GM12878 (cell line): ENCODE data around the gene REV3L. TPM values are rescaled to one million over a fixed set of nuclear protein-coding genes. Genes with fewer than 3 reads are reported as not detected.
"Not testable (repeated sequence)": the region's sequence is repeated elsewhere in the genome, so short reads cannot be mapped to it uniquely, and the experiment has no call there.

Source experiments
- ATAC-seq: fragments of 200-7000 bp; cut with Tn5 transposase; 3 replicates; pipeline ENCODE4 v1.9.1; 2020; ENCODE audit warnings: mild to moderate bottlenecking, moderate library complexity
- BruUV-seq: library from RNA; stranded (reverse); fragments of 400-500 nt; replicated peaks from 2 replicates; lab custom pipeline; 2021; lab: Mats Ljungman, UMichigan
- CTCF ChIA-PET: fragments of 300-600 bp; sonication (Branson Sonifier 250); formaldehyde crosslinking; extraction: SDS; loops from one replicate; lab custom pipeline; 2021; ENCODE audit warnings: inconsistent platforms; lab: Yijun Ruan, JAX
- POLR2A ChIA-PET: fragments of 350-600 bp; formaldehyde crosslinking; extraction: SDS; loops from one replicate; lab custom pipeline; 2021; ENCODE audit warnings: inconsistent platforms; lab: Charles Lee
- RAD21 ChIA-PET: fragments of 300-600 bp; sonication (Branson Sonifier 250); formaldehyde crosslinking; loops from one replicate; lab custom pipeline; 2023; ENCODE audit warnings: antibody characterized with exemption; ENCODE audit not compliant: unreplicated experiment; lab: Charles Lee
- SMC1A ChIA-PET: fragments of 300-600 bp; sonication (Branson Sonifier 250); formaldehyde crosslinking; loops from one replicate; lab custom pipeline; 2023; ENCODE audit not compliant: unreplicated experiment, uncharacterized antibody; lab: Charles Lee
- DNase-seq: peaks from one replicate; pipeline ENCODE4 v3.0.0-alpha.2; 2011; ENCODE audit warnings: low read depth, low spot score
- FAIRE-seq: peaks from 3 replicates; lab custom pipeline; 2011; peaks lifted over from hg19 to GRCh38; lab: Jason Lieb, UNC
- H2AFZ ChIP-seq: 2 replicates; pipeline ENCODE4 v1.6.0; 2011; ENCODE audit warnings: low read depth, low read length, control low read depth; ENCODE audit not compliant: control insufficient read depth
- H3K27ac ChIP-seq: 2 replicates; pipeline ENCODE4 v1.5.1; 2011; ENCODE audit warnings: control low read depth; ENCODE audit not compliant: control insufficient read depth, insufficient read depth
- H3K27me3 ChIP-seq, 2 experiments: replicated peaks in 1 of 2; 2 replicates each; pipeline versions ENCODE4 v1.6.0 to v1.6.1; 2011; ENCODE audit warnings: low read length in 1 of 2; ENCODE audit not compliant: control insufficient read depth in 2 of 2, insufficient read depth in 2 of 2
- H3K36me3 ChIP-seq, 2 experiments: 2 replicates each; pipeline ENCODE4 v1.5.1; 2011; ENCODE audit warnings: low read length in 1 of 2; ENCODE audit not compliant: control insufficient read depth in 2 of 2, insufficient read depth in 2 of 2
- H3K4me1 ChIP-seq: 2 replicates; pipeline ENCODE4 v1.6.1; 2011; ENCODE audit warnings: mild to moderate bottlenecking, low read length, moderate library complexity, mixed read lengths; ENCODE audit not compliant: control insufficient read depth, insufficient read depth
- H3K4me2 ChIP-seq: 2 replicates; pipeline ENCODE4 v1.6.0; 2011; ENCODE audit warnings: control low read depth; ENCODE audit not compliant: control insufficient read depth, insufficient read depth
- H3K4me3 ChIP-seq: fragments of 200-600 bp; sonication (generic); 2 replicates; pipeline ENCODE4 v1.5.1; 2016
- H3K79me2 ChIP-seq: 2 replicates; pipeline ENCODE4 v1.6.0; 2011; ENCODE audit warnings: low read length; ENCODE audit not compliant: control insufficient read depth, insufficient read depth
- H3K9ac ChIP-seq: 2 replicates; pipeline ENCODE4 v1.8.0; 2011; ENCODE audit warnings: low read length, control low read depth, mixed read lengths; ENCODE audit not compliant: control insufficient read depth, insufficient read depth
- H3K9me3 ChIP-seq: replicated peaks from 3 replicates; pipeline ENCODE4 v1.5.1; 2011; ENCODE audit warnings: mild to moderate bottlenecking, low read length; ENCODE audit not compliant: control insufficient read depth, insufficient read depth
- H4K20me1 ChIP-seq: 2 replicates; pipeline ENCODE4 v1.6.0; 2011; ENCODE audit not compliant: control insufficient read depth, insufficient read depth
- CEBPB ChIP-seq, 2 experiments: fragments of 150-350 bp in 1 of 2; IDR thresholded peaks; 2 replicates each; pipeline ENCODE4 v1.6.1; 2012 to 2014; ENCODE audit warnings: low read depth in 2 of 2, low read length in 2 of 2, borderline replicate concordance in 1 of 2, inconsistent platforms in 1 of 2
- MYB ChIP-seq: fragments of 150-350 bp; IDR thresholded peaks from 2 replicates; pipeline ENCODE4 v1.6.1; 2014; ENCODE audit warnings: mild to moderate bottlenecking, low read depth, low read length, borderline replicate concordance
- POU2F2 ChIP-seq: IDR thresholded peaks from 3 replicates; pipeline ENCODE4 v1.6.1; 2011; ENCODE audit warnings: low read depth, mild to moderate bottlenecking, low read length, borderline replicate concordance
- WGBS: methylation state at CpG from one replicate; pipeline ENCODE4 v1.1.6; 2016; ENCODE audit warnings: low lambda C conversion rate; ENCODE audit not compliant: insufficient replicate concordance, insufficient coverage; ENCODE audit errors: missing lambda C conversion rate; 5-methylcytosine and 5-hydroxymethylcytosine counted together
- in situ Hi-C: fragments of 300-500 bp; cut with MboI; formaldehyde crosslinking; loops from 9 replicates; pipeline ENCODE4 v1.14.3; 2018; ENCODE audit warnings: mixed read lengths
- intact Hi-C: fragments of 100-400 bp; cut with micrococcal nuclease; formaldehyde crosslinking; loops from one replicate; pipeline ENCODE4 v1.14.2; 2022; ENCODE audit not compliant: unreplicated experiment
- polyA plus RNA-seq, 11 experiments: library from polyadenylated mRNA; depleted of rRNA in 4 of 11; unstranded in 6 of 11; stranded (reverse) in 5 of 11; fragments of >200 nt; fragmentation: Nextera tagmentation in 4 of 11; fragmentation: Illumina TruSeq in 1 of 11; extraction: Ambion mirVana in 4 of 11; extraction: Trizol in 1 of 11; gene quantifications; 1 replicate in 1 of 11; 2 replicates in 10 of 11; pipeline versions ENCODE4 v1.2.1 to v1.2.3, GENCODE V29; 2011 to 2016; ENCODE audit warnings: inconsistent platforms in 2 of 11, missing spikeins in 2 of 11, low read depth in 1 of 11
- total RNA-seq, 4 experiments: library from RNA; depleted of rRNA in 3 of 4; stranded (reverse); fragments of >200 nt in 3 of 4; fragmentation: Illumina TruSeq in 1 of 4; extraction: Trizol in 1 of 4; gene quantifications; 2 replicates each; pipeline versions ENCODE4 v1.2.1 to v1.2.3, GENCODE V29; 2013 to 2021
- TF ChIP-seq, protein P1 (sequence below): fragments of 450-650 bp; IDR thresholded peaks from 2 replicates; pipeline ENCODE4 v1.6.1; 2017; ENCODE audit warnings: mild to moderate bottlenecking

Gene REV3L
- total and polyA plus RNA-seq, 10 of the 15 experiments (the other 5 are each of a cell fraction or from before 2014, with no cell fraction given), result 7.6 to 33.6 (median 21.5) TPM

DNA sequence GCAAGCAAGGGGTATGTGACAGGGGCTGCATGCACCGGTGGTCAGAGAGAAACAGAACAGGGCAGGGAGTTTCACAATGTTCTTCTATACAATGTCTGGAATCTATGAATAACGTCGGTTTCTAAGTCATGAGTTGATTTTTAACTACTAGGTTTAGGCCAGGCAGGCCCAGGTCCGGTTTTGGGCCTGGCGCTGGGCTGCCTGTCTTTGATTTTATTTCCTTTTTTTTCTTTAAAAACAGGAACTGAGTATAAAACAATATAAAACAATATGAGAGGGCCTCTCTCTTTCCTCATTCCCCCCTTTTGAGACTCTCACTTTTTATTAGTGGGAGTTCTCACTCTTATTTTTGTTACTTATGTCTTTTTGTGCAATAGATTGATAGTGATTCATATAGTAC is 198.7 kb downstream of the REV3L start:
- ATAC-seq, result peak; percentile 36
- H2AFZ ChIP-seq, H3K9me3 ChIP-seq, BruUV-seq, DNase-seq, H3K27me3 ChIP-seq, H3K27ac ChIP-seq, H3K4me1 ChIP-seq, H3K4me2 ChIP-seq, H3K79me2 ChIP-seq, H4K20me1 ChIP-seq, H3K4me3 ChIP-seq, intact Hi-C loops, FAIRE-seq, in situ Hi-C loops, H3K9ac ChIP-seq: not testable (repeated sequence)
- WGBS, result 82% methylated on average over 5 of the region's 5 CpGs
- SMC1A ChIA-PET, result interaction anchor here (2.2 kb wide), 2 partner anchors 25 to 194 kb away, joined by 6 read pairs; a partner anchor contains a TSS
- POLR2A ChIA-PET, result interaction anchor here (0.9 to 1.2 kb wide), 2 partner anchors 9 to 22 kb away, joined by 3 read pairs; no protein-coding TSS in a partner anchor
- RAD21 ChIA-PET, result interaction anchor here (0.8 to 2.2 kb wide), 2 partner anchors 26 to 195 kb away, joined by 3 to 7 read pairs; no protein-coding TSS in a partner anchor
- CTCF ChIA-PET, result interaction anchor here (0.9 kb wide), 1 partner anchor 25 kb away, joined by 5 read pairs; a partner anchor contains a TSS
- H3K36me3 ChIP-seq, result peaks cover 0 to 11% of the 10 kb centered on the region in 2 experiments; a peak in 2 of 4 replicates

GRCh38 chr6:111283707-111284106 is 199.3 kb downstream of the REV3L start:
- Histone ChIP-seq H3K4me1 (no peaks in the 10 kb centered on the region), H2AFZ (no peak overlapping the region), H3K4me2 (no peak overlapping the region), H3K9me3 (peaks cover 2% of the 10 kb centered on the region; the same call in 2 of the 3 replicates), H3K4me3 (no peak overlapping the region), H3K36me3 (peaks cover 0 to 14% of the 10 kb centered on the region in 2 experiments; a peak in 2 of 4 replicates), H3K9ac (no peak overlapping the region), H3K27me3 (no peaks in the 10 kb centered on the region), H4K20me1 (no peaks in the 10 kb centered on the region), H3K27ac (no peak overlapping the region), H3K79me2 (no peaks in the 10 kb centered on the region)
- in situ Hi-C loops, result no loop called here
- ChIA-PET RAD21 (interaction anchor here (1.3 to 2.2 kb wide), 2 partner anchors 25 to 195 kb away, joined by 3 to 7 read pairs; no protein-coding TSS in a partner anchor), POLR2A (interaction anchor here (1.2 to 1.3 kb wide), 2 partner anchors 8 to 195 kb away, joined by 3 to 4 read pairs; no protein-coding TSS in a partner anchor), CTCF (interaction anchor here (0.6 kb wide), 1 partner anchor 205 kb away, joined by 3 read pairs; no protein-coding TSS in a partner anchor), SMC1A (interaction anchor here (0.6 to 2.2 kb wide), 5 partner anchors 10 to 479 kb away, joined by 3 to 6 read pairs (median 3); a partner anchor contains a TSS)
- WGBS, result 100% methylated on average over 2 of the region's 2 CpGs
- BruUV-seq, result no TSS peak
- DNase-seq (no peak), FAIRE-seq (no peak), ATAC-seq (peak; percentile 50)
- no peak for TF ChIP-seq POU2F2
- TF ChIP-seq, protein P1, sequence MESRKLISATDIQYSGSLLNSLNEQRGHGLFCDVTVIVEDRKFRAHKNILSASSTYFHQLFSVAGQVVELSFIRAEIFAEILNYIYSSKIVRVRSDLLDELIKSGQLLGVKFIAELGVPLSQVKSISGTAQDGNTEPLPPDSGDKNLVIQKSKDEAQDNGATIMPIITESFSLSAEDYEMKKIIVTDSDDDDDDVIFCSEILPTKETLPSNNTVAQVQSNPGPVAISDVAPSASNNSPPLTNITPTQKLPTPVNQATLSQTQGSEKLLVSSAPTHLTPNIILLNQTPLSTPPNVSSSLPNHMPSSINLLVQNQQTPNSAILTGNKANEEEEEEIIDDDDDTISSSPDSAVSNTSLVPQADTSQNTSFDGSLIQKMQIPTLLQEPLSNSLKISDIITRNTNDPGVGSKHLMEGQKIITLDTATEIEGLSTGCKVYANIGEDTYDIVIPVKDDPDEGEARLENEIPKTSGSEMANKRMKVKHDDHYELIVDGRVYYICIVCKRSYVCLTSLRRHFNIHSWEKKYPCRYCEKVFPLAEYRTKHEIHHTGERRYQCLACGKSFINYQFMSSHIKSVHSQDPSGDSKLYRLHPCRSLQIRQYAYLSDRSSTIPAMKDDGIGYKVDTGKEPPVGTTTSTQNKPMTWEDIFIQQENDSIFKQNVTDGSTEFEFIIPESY, result no peak
- TF ChIP-seq CEBPB (IDR thresholded peaks at IDR 0.05; ENCODE audit: borderline replicate concordance in 1 of 2, low read depth in 2 of 2, low read length in 2 of 2), result no peak
- TF ChIP-seq MYB, result no peak
- intact Hi-C loops, result no loop called here
